Measurements from ENCODE around the gene TTF1.
"Not testable (repeated sequence)": the region's sequence is repeated elsewhere in the genome, so short reads cannot be mapped to it uniquely, and the experiment has no call there.

Gene TTF1

DNA sequence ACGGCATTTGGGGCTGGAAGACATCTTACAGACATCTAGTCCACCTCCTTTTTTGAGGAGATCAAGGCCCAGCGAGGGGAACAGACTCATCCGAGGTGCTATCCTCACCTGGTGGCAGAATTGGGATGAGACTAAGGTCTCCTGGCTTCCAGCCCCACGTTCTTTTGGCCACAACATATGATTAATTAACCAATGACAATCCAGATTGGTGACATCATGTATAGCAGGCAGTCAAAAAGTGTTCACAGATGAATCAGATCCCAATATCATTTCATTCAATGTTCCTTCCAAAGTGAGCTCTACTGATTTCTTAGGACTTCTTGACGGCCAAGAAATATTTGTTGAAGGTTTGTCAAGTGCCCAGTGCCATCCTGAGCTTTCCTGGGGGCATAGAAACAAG lies 7.3 kb upstream of the TTF1 start:
- DNase-seq (ENCODE audit: low read depth): no peak

DNA sequence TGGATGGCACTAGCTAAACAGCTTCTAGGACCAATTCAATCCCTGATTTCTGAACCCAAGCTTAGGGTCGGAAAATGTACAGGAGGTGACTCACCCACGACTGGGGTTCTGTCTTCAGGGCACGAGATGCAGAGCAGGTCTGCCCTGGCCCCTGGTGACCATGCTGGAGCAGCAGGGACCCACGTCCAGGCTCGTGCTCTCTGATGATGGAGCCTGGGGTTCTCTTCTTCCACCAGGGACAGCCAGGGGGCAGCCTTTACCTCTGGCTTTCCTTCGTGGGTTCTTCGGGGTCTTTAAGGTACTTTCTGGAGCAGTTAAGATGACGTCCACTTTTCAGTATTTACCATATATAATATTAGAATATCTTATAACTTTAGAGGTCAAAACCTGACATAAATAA lies 5.4 kb upstream of the TTF1 start:
- DNase-seq (ENCODE audit: low read depth): no peak

DNA sequence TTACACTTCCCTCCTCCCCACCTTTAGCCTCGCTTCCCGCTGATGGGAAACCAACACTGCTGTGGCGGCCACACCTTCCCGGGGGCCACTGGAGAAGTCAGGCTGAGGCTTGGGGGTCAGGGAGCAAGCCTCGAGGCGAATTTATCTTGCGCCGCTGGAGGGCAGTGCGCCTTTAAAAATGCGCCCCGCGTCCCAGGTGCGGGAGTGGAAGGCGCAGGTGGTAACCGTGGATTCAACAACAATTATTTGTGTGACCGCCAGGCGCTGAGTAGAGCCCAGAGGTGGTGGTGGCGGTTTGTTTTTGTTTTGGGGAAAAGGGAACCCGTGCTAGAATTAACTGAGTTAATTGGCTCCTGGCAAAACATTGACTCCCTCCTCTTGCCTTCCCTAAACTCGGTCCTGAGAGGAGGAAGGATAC lies 4.5 kb upstream of the TTF1 start:
- peak; percentile 39 for DNase-seq (ENCODE audit: low read depth)

DNA sequence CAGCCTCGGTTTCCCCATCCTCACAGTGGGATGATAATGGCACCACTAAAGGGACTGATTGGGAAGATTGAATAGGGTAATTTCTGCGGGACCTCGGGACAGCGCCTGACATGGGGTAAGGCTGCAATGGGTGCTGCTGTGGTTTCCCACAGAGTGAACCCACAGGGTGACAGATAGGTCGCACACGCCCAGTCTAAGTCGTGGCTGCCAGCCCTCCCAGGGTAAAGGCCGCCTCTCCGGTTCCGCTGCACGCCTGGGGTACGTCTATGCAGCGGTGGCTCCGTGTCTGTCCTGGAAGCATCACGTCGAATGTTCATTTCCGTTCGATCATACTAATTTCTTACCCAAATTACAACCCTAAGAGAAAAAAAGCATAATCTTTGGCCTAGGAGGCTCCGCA lies 4.0 kb upstream of the TTF1 start:
- DNase-seq (ENCODE audit: low read depth): no peak

DNA sequence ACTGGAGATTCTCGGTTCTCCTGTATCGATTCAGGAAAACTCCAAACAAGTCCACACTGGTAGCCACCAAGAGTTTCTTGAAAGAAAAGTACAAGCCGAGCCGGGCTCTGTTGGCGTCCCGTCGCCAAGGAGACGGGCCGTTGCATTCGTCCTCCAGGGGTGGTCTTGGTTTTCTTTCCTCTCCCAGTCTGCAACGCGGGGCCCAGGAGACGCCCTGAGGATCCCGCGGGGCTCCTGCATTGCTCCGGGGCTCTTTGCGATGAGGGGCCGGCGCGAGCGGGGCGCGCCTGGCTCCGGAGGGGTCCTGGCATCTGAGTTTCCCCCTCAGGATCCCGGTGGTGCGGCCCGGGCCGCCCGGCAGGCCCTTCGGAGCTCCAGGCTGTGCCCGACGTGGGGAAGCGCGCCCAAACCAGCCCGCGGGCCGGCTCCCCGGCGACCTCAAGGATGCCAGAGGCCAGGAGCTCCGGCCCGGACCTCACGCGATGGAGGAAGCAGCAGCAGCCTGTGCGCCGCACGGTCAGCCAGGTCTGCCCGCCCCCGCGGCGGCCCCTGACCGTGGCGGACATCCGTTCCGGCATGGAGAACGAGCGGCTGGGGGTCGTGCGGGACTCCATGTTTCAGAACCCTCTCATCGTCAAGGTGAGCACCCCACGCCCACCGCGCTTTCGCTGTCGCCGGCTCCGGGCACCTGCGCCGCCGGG lies 3.3 kb upstream of the TTF1 start, which contains the start of gene CFAP77:
CFAP77 (plus strand) TSS at position 384 of the 701 bp plus-strand sequence; CDS start at position 445, 61 bp downstream.
- DNase-seq (ENCODE audit: low read depth): no peak

DNA sequence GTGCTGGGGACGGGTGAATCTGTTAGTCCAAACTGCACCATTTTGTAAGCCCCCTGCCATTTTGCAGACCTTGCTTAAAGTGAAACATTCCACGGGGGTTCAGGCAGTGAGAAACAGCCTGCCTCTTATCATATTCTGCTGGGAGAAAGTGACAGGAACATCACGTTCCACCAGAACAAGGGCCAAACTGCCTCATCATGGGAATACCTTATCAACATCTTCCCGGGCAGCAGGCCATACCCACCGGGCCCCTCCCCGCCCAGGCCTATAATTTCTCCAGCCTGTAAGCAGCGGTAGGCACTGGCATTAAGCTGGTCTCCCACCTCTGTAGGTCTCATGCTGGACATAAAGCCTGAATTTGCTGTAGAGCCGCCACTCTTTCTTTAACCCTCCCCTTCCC lies 1.9 kb upstream of the TTF1 start:
- no peak for DNase-seq (ENCODE audit: low read depth)

DNA sequence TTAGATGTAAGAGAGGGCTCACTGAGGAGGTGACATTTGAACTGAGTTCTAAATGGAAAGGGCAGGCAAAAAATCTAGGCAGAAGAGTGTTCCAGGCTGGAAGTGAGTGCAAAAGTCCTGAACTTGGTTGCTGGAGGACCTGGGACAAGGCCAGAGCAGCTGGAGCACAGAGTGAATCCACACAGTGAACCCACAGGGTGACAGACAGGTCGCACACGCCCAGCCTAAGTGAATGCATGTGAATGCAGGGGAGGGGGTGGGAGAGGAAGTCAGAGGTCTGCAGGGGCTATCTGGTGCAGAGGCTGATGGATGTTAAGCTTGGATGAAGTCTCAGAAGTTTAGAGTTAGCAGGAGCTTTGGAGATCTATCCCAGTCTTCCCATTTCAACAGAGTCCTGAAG lies 556 bp upstream of the TTF1 start:
- no peak for DNase-seq (ENCODE audit: low read depth)

DNA sequence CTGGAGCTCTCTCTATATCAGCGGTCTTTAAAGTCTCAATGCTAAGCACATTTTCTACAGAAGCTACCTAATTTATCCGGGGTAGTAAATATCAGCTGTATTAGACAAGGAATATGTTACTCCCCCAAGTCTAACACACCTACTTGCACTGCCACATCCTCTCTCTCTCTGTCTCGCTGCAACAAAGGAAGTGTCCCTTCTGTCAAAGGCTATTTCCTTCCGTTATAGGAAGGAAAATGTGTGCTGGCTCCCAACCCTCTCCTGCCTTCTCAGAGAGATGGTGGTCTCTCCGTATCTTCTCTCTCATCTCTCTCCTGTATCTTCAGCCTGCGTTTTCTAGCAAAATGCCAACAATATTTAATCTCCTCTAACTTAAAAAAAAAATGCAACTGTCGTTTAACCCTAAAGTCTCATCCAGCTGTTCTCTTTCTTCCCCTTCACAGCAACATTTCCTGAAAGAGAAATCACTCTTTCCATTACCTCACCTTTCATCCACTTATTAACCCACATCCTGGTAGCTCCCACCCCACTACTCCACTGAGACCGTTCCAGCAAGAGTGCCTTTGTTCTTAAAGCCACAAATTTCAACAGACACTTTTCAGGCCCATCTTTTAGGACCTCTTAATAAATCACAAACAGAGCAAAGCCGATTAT lies 2.3 kb downstream of the TTF1 start:
- DNase-seq (ENCODE audit: low read depth): no peak

DNA sequence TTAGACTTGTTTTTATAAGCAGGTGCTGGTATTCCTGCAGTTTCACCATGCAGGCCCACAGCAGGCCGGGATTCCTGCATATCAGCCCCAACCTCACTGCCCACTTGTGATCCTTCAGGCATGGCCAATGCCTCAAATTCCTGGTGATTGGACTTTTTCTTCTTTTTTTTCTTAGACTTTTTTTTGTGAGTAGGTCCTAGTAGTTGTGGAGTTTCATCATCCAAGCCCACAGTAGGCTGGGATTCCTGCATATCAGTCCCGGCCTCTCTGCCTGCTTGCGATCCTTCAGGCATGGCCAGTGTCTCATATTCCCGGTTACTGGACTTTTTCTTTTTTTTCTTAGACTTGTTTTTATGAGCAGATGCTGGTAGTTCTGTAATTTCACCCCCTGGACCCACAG lies 4.8 kb downstream of the TTF1 start:
- DNase-seq (ENCODE audit: low read depth): no peak

DNA sequence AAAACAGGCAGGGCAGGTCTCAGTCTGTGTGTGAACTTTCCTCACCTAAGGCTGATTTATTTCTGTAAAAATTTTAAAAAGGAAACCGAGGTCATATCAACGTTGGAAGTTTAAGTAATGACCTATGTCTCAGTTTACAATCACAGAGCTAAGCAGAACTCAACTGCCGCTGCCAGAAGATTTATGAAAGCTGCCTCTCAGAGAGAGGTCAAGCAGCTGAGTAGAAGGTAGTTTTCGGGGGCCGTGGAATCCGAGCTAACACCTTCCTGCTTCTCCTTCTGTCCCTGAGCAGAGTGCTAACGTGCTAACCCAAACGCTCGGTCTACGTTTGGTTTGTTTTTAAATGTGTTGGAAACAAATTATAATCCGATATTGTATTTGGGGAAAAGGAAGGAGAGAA lies 11.1 kb downstream of the TTF1 start:
- DNase-seq (ENCODE audit: low read depth): no peak

DNA sequence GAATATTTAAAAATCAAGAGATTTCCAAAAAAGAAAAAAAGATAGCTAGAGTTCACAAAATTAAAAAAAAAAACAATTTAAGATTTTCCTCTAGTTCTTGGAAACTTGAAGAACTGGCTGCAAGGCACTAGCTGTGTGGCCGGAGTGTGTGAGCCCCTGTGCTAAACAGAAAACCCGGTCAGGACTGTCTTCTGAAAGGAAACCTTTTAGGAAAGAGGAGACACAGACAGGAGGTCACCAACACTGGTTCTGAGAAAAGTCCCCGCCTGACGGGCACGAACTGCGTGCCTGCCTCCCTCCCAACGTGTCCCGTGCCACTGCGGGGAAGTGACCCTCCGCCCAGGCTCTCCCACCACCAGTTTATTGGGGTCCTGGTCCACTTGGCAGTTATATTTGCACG lies 15.2 kb downstream of the TTF1 start:
- no peak for DNase-seq (ENCODE audit: low read depth)

DNA sequence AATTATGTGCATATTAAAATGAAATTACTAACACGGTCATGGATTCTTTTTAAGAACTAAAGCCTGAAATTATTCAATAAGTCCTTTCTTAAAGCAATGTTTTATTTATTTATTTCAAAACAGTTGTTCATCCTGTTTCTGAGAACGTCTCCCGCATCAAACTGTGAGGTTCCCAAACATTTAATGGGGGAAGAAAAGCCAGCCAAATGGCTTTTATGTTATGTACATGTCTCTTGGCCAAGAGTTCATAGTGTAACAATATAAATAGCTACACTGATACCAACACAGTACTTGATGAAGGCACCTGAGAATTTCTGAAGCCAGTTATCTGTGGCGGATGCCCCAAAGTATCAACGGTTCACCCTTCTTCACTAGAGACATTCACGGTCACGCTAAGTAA lies 15.7 kb downstream of the TTF1 start:
- DNase-seq (ENCODE audit: low read depth): no peak

DNA sequence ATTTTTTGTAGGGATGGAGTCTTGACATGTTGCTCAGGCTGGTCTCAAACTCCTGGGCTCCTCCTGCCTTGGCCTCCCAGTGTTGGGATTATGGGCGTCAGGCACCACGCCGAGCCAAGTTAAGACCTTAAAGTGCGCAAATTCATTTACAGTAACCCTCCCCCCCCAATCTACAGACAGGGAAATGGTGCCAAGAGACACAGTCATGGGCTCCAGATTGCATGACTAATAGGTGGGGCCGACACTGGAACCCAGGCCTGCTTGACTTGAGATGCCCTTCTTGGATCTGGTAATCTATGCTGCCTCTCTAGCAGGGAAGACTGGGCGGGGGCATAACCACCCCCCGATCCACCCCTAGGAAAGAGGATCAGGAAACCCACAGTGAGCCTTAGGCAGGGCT lies 19.5 kb downstream of the TTF1 start:
- DNase-seq (ENCODE audit: low read depth): no peak

DNA sequence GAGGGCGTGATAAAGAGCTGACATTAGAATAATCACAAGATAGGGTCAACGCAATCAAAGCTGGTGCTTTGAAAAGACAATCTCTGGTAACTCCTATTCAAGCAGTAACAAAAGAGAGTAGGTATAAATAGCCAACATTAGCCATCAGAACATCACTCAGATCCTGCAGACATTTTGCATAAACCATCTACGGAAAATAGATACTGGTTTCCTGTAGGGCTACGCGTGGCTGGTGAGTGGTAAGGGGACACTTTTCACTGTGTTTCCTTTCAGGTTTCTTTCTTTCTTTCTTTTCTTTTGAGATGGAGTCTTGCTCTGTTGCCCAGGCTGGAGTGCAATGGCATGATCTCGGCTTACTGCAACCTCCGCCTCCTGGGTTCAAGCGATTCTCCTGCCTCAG lies 22.3 kb downstream of the TTF1 start:
- DNase-seq (ENCODE audit: low read depth): no peak

DNA sequence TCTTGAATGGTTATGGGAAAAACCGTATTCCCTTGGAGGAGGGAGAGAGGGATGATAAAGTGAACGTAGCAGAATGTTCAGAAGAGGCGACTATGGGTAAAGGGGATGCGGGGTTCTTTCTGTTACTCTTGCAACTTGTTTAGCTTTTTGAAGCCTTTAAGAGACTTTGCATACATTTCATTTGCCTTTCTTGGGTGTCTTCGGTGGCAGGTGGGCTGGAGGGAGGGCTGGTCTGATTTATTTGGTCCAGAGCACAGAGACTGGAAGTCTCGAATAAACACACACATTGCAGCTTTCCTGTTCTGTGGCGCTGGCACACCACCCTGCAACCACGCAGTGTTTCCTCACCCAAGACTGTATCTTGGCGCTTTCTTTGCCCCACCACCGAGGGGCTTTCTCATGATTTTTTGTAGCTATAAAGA lies 23.2 kb downstream of the TTF1 start:
- no peak for DNase-seq (ENCODE audit: low read depth)

DNA sequence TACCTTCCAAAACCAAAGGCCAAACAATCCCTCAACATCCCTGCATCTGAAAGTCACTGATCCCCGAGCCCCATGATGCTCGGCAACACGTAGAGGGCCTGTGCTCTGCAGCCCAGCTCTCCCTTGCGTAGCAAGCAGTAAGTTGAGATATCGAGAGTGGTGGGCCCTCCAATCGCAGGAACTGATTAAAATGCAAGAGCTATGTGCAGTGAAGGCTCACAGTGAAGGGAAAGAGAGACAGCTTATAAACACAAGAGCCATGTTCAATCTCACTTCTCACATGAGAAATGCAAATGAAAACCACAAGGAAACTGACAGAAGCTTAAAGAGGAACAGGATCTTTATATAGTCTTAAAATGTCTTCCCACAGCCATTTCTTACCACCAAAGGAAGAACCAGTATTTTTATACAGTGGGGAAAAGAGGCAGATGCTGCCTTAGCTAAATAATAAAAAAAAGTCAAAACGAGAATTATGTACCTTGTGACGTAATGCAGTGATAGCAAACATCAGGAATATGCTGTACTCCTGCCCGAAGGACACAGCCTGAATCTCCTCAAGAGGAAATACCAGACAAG lies 24.6 kb downstream of the TTF1 start:
- DNase-seq (ENCODE audit: low read depth): no peak

DNA sequence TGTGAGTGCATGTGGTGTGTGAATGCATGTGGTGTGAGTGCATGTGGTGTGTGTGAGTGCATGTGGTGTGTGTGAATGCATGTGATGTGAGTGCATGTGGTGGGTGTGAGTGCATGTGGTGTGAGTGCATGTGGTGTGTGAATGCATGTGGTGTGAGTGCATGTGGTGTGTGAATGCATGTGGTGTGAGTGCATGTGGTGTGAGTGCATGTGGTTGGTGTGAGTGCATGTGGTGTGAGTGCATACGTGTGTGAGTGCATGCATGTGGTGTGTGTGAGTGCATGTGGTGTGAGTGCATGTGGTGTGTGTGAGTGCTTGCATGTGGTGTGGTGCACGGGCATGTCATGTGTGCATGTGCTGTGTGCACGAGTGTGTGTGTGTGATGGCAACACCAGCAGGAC lies 28.2 kb downstream of the TTF1 start:
- not testable (repeated sequence) for DNase-seq (ENCODE audit: low read depth)

DNA sequence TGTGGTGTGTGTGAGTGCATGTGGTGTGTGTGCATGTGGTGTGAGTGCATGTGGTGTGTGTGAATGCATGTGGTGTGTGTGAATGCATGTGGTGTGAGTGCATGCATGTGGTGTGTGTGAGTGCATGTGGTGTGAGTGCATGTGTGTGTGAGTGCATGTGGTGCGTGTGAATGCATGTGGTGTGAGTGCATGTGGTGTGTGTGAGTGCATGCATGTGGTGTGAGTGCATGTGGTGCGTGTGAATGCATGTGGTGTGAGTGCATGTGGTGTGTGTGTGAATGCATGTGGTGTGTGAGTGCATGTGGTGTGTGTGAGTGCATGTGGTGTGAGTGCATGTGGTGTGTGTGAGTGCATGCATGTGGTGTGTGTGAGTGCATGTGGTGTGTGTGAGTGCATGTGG lies 28.9 kb downstream of the TTF1 start:
- DNase-seq (ENCODE audit: low read depth): not testable (repeated sequence)

DNA sequence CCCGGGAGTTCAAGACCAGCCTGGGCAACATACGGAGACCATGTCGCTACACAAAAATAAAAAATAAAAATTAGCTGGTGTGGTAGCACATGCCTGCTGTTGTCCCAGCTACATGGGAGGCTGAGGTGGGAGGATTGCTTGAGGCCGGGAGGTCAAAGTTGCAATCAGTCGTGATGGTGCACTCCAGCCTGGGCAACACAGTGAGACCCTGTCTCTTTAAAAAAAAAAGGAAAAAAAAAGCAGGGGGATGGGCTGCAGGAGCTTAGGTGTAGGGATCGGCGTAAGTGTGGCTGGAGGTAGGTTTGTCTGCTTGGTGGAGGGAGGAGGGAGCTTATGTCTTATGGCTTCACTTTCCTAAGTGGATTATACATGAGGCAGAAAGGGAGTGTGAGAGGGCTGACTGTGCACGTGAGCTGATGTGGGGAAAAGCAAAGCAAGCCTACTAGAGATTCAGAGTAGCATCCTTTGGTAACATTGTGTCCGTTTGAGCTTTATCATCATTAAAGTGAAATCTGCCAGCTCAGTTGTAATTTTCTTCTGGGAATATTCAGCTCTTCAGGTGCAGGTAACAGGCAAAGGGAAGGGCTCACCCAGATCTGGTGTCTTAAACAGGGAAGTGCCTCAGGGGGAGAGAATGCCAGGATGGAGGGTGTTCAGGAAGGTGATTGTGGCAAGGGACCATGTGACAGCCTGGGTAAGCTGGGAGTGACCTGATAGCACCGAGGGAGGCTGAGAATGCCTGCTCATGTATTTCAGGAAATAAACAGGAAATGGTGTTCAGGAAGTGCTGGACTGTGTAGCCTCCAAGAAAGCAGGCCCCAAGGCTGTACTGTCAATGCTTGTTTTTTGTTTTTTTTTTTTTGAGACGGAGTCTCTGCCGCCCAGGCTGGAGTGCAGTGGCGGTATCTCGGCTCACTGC lies 34.2 kb downstream of the TTF1 start:
- DNase-seq (ENCODE audit: low read depth): no peak

DNA sequence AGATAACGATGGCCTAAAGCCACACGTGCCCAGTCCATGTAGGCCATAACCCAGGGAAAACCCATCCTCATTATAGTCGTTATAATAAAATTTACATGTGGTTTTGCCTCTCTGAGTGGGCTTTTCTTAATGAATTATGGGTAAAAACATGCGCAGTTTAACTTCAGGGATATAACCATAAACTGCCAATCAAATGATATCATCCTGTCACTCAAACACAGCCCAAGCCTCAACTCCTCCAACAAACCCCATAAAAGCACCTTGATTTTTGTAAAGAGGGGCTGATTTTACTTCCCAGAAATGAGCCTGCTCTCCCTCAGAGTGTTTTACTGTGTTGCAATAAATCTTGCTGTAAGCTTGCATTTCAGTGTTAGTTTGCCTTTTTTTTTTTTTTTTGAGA lies 36.0 kb downstream of the TTF1 start:
- no peak for DNase-seq (ENCODE audit: low read depth)

DNA sequence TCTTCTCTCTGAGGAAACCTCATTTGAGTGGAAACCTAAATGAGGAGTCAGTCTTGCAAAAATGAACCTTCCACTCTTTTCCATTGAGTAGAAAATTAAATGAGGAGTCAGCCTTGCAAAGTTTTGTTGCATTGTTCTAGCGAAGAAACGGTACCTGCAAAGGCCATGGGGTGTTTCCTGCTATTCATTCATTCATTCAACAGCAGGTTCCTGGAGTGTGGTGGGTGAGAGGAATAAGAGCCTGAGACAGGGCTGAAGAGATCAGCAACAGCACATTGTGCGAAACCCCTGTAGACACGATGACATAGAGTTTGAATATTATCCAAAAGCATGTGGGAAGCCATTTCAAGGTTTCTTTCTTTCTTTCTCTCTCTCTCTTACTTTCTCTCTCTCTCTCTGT lies 37.2 kb downstream of the TTF1 start:
- no peak for DNase-seq (ENCODE audit: low read depth)

DNA sequence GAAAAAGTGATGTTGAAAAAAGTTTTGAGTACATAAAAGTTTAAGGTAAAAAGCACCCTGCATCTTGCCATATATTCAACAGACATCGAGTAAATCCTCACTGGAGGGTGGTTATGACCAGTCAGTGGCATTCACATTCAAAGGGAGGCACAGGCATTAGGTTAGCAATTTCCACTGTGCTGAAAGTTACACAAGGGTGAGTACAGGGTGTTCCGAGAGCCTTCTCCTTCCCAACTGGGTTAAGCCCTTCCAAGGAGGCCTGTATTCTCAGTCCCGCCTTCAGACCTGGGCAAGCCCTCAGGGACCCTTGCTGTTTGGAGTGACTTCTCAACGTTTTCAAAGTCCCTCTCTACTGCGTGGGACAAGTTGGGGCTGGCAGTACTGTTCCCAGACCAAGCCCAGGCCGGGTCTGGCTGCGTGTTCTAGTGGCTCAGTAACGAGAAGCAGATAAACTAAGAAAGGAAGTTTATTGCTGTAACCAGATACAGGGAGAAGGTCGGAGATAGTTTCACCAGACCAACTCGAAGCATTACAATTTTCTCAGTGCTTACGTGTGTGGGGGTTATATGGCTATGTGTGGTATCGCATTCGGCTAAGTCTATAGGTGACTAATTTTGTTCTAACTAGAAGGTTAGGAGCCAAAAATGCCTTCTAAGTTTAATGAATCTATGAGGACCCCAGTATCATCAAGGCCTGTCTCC lies 38.9 kb downstream of the TTF1 start:
- no peak for DNase-seq (ENCODE audit: low read depth)

All from stimulated activated CD8-positive, alpha-beta memory T cell treated with anti-CD3 and anti-CD28 coated beads, Interleukin-4, amount 100 ng/mL, for 24 hours (primary cell).